ENCODE data around the gene ASB11. TPM values are rescaled to one million over a fixed set of nuclear protein-coding genes. Genes with fewer than 3 reads are reported as not detected.
A peak's percentile ranks its signal among the peaks of the same experiment; 100 is the strongest.

The ASB11 gene
- total and polyA plus RNA-seq, 2 experiments from 2014 or later, result not detected

DNA sequence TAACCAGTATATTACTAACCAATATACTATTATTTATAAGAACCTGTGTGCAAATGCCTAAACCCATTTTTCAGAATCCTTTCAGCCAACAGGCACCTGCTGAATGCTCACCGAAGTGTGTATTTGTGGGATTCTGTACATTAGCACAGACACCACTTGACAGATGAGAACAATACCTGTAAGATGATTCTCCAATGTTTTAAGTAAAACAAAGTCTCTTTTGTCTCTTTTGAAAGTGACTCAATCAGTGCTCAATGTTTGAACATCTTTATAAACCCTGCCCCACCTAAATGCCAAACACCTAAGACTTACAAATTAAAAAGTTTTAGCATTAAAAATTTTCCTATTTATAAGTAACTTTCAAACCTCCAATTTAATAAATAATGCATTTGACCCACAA lies 46.3 kb downstream of the ASB11 start:
- no peaks in the 10 kb centered on the region for H3K79me2 ChIP-seq (ENCODE audit: insufficient read depth)
- H3K4me3 ChIP-seq, result no peak overlapping the region
- H3K9me2 ChIP-seq (ENCODE audit: insufficient read depth), result no peaks in the 10 kb centered on the region
- no peaks in the 10 kb centered on the region for H4K20me1 ChIP-seq (ENCODE audit: insufficient read depth)
- TF ChIP-seq EZH2 (IDR thresholded peaks at IDR 0.05; ENCODE audit: insufficient read depth, poor library complexity, severe bottlenecking) (no peak), EZH2phosphoT487 (IDR thresholded peaks at IDR 0.05; ENCODE audit: insufficient read depth, low read depth) (no peak)
- WGBS, 2 experiments (ENCODE audit: low coverage in 1 of 2, low lambda C conversion rate in 2 of 2, missing lambda C conversion rate in 2 of 2), result 89 to 100% methylated on average over 1 of the region's 1 CpG
- H3K4me2 ChIP-seq (ENCODE audit: unreplicated experiment), result peak overlapping the region; percentile 61
- no peak overlapping the region for H3K9ac ChIP-seq
- H3K4me1 ChIP-seq (ENCODE audit: insufficient read depth), result 0 out of 2 replicates have a peak, but pooled peaks cover 3% of the 10 kb centered on the region
- no peaks in the 10 kb centered on the region for H3K36me3 ChIP-seq (ENCODE audit: low read depth)
- no peaks in the 10 kb centered on the region for H3F3A ChIP-seq (ENCODE audit: insufficient read depth)
- no peaks in the 10 kb centered on the region for H3K9me3 ChIP-seq (ENCODE audit: low read depth)
- no peak for DNase-seq
- in situ Hi-C loops (cut with MboI), result no loop called here
- no peak overlapping the region for H3K27ac ChIP-seq
- no peaks in the 10 kb centered on the region for H3K27me3 ChIP-seq (replicated peaks; ENCODE audit: insufficient read depth)
- H2AFZ ChIP-seq, result no peak overlapping the region

DNA sequence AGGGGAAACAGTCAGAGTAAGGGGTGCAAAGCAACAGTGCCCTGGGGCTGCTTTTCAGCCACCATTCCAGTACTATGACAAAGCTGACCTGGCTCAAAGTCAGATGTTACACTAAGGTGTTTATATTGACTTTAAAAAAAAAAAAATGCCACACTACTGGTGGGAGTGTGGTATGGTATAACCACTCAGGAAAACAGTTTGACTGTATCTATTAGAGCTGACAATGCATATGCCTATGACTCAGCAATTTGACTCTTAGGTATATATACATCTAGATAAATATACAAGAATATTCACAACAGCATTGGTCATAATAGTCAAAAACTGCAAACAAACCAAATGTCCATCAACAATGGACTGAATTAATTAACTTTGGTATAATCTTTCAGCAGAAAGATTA lies 60.6 kb downstream of the ASB11 start:
- in situ Hi-C loops (cut with MboI), result no loop called here
- Histone ChIP-seq H3K9ac (no peak overlapping the region), H3K4me1 (ENCODE audit: insufficient read depth) (no peaks in the 10 kb centered on the region), H3K9me2 (ENCODE audit: insufficient read depth) (no peaks in the 10 kb centered on the region), H3F3A (ENCODE audit: insufficient read depth) (no peaks in the 10 kb centered on the region), H3K36me3 (ENCODE audit: low read depth) (no peaks in the 10 kb centered on the region), H3K27ac (no peak overlapping the region), H4K20me1 (ENCODE audit: insufficient read depth) (no peaks in the 10 kb centered on the region), H3K4me2 (ENCODE audit: unreplicated experiment) (no peak overlapping the region), H3K4me3 (no peak overlapping the region), H3K79me2 (ENCODE audit: insufficient read depth) (no peaks in the 10 kb centered on the region), H3K27me3 (replicated peaks; ENCODE audit: insufficient read depth) (no peaks in the 10 kb centered on the region), H2AFZ (no peak overlapping the region), H3K9me3 (ENCODE audit: low read depth) (no peaks in the 10 kb centered on the region)
- DNase-seq, result no peak
- TF ChIP-seq EZH2phosphoT487 (IDR thresholded peaks at IDR 0.05; ENCODE audit: insufficient read depth, low read depth) (no peak), EZH2 (IDR thresholded peaks at IDR 0.05; ENCODE audit: insufficient read depth, poor library complexity, severe bottlenecking) (no peak)

GRCh38 chrX:15245896-15246295 lies 69.5 kb downstream of the ASB11 start:
- no peaks in the 10 kb centered on the region for H3F3A ChIP-seq (ENCODE audit: insufficient read depth)
- no peak for DNase-seq

DNA sequence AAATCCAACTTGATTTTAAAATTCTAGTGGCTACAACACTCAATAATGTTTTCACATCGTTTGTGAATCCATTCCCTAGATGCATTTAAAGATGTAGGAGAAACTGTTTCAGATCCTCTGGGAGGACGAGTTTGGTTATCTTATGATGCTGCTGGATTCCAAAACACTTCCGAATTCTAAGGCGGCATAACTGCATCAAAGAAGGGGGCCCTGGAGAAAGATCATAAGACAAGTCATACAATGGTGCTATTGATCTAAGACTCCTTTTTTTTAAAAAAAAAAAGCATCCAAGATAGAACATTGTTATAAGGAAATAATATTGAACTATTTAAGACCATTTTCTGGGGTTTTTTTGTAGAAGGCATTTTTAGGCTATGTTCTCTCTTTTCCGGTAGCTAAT lies 71.0 kb downstream of the ASB11 start:
- H3F3A ChIP-seq (ENCODE audit: insufficient read depth), result no peaks in the 10 kb centered on the region
- no peaks in the 10 kb centered on the region for H3K4me1 ChIP-seq (ENCODE audit: insufficient read depth)
- WGBS, 2 experiments (ENCODE audit: low coverage in 1 of 2, low lambda C conversion rate in 2 of 2, missing lambda C conversion rate in 2 of 2), result 73 to 100% methylated on average over 3 to 5 of the region's 5 CpGs
- H3K4me3 ChIP-seq, result no peak overlapping the region
- no peaks in the 10 kb centered on the region for H3K9me2 ChIP-seq (ENCODE audit: insufficient read depth)
- no peaks in the 10 kb centered on the region for H3K27me3 ChIP-seq (replicated peaks; ENCODE audit: insufficient read depth)
- in situ Hi-C loops (cut with MboI), result loop anchor here (25.0 kb wide), 1 partner anchor 1157 kb away; no protein-coding TSS in a partner anchor
- no peaks in the 10 kb centered on the region for H3K9me3 ChIP-seq (ENCODE audit: low read depth)
- no peak overlapping the region for H3K27ac ChIP-seq
- no peak for TF ChIP-seq EZH2phosphoT487 (IDR thresholded peaks at IDR 0.05; ENCODE audit: insufficient read depth, low read depth)
- TF ChIP-seq EZH2 (IDR thresholded peaks at IDR 0.05; ENCODE audit: insufficient read depth, poor library complexity, severe bottlenecking), result no peak
- no peak for DNase-seq
- H3K9ac ChIP-seq, result no peak overlapping the region
- no peak overlapping the region for H2AFZ ChIP-seq
- no peak overlapping the region for H3K4me2 ChIP-seq (ENCODE audit: unreplicated experiment)
- no peaks in the 10 kb centered on the region for H4K20me1 ChIP-seq (ENCODE audit: insufficient read depth)
- no peaks in the 10 kb centered on the region for H3K79me2 ChIP-seq (ENCODE audit: insufficient read depth)
- no peaks in the 10 kb centered on the region for H3K36me3 ChIP-seq (ENCODE audit: low read depth)

More at GRCh38 chrX:15245896-15246295, 69.5 kb downstream of the ASB11 start:
- H3K9me2 ChIP-seq (ENCODE audit: insufficient read depth), result no peaks in the 10 kb centered on the region
- H3K27ac ChIP-seq, result no peak overlapping the region
- H3K79me2 ChIP-seq (ENCODE audit: insufficient read depth), result no peaks in the 10 kb centered on the region
- H4K20me1 ChIP-seq (ENCODE audit: insufficient read depth), result no peaks in the 10 kb centered on the region
- no peak overlapping the region for H3K4me2 ChIP-seq (ENCODE audit: unreplicated experiment)
- TF ChIP-seq EZH2phosphoT487 (IDR thresholded peaks at IDR 0.05; ENCODE audit: insufficient read depth, low read depth), result no peak
- TF ChIP-seq EZH2 (IDR thresholded peaks at IDR 0.05; ENCODE audit: insufficient read depth, poor library complexity, severe bottlenecking), result no peak
- H2AFZ ChIP-seq, result no peak overlapping the region
- no peaks in the 10 kb centered on the region for H3K36me3 ChIP-seq (ENCODE audit: low read depth)
- H3K27me3 ChIP-seq (replicated peaks; ENCODE audit: insufficient read depth), result no peaks in the 10 kb centered on the region
- no peaks in the 10 kb centered on the region for H3K4me1 ChIP-seq (ENCODE audit: insufficient read depth)
- no peak overlapping the region for H3K9ac ChIP-seq
- WGBS, 2 experiments (ENCODE audit: low coverage in 1 of 2, low lambda C conversion rate in 2 of 2, missing lambda C conversion rate in 2 of 2), result 33 to 36% methylated on average over 4 of the region's 4 CpGs
- H3K9me3 ChIP-seq (ENCODE audit: low read depth), result no peaks in the 10 kb centered on the region
- in situ Hi-C loops (cut with MboI), result loop anchor here (25.0 kb wide), 1 partner anchor 1159 kb away; no protein-coding TSS in a partner anchor
- H3K4me3 ChIP-seq, result no peak overlapping the region

All from GM23248 (cell line).